HG03025 (cell line): ENCODE data around the gene EFNB2.

Source experiments
- ATAC-seq: cut with Tn5 transposase; IDR thresholded peaks from one replicate; pipeline ENCODE4 v1.9.1; 2021; ENCODE audit warnings: mild to moderate bottlenecking, moderate library complexity; ENCODE audit not compliant: unreplicated experiment, low FRiP score

EFNB2 gene

GRCh38 chr13:106551350-106551749, 15.9 kb upstream of the EFNB2 start:
- ATAC-seq, result no peak

GRCh38 chr13:106550570-106551135, 15.2 kb upstream of the EFNB2 start:
- no peak for ATAC-seq

GRCh38 chr13:106548064-106548696, 12.7 kb upstream of the EFNB2 start:
- ATAC-seq, result no peak

GRCh38 chr13:106541826-106542225, 6.4 kb upstream of the EFNB2 start:
- no peak for ATAC-seq

- ATAC-seq, result no peak
These were observed 5.2 kb upstream of the EFNB2 start for GRCh38 chr13:106540613-106541012.

GRCh38 chr13:106537521-106537920, 2.1 kb upstream of the EFNB2 start:
- ATAC-seq, result no peak

- ATAC-seq, result peak; percentile 48
These were observed 977 bp upstream of the EFNB2 start for GRCh38 chr13:106536244-106537034.

GRCh38 chr13:106534639-106535551, 567 bp downstream of the EFNB2 start:
- ATAC-seq, result peak; percentile 30

GRCh38 chr13:106533943-106534638, 1.4 kb downstream of the EFNB2 start:
- ATAC-seq, result no peak

GRCh38 chr13:106533101-106533942, 2.1 kb downstream of the EFNB2 start:
- no peak for ATAC-seq

- ATAC-seq, result no peak
These were observed 3.1 kb downstream of the EFNB2 start for GRCh38 chr13:106532111-106532929.

GRCh38 chr13:106530980-106531481, 4.4 kb downstream of the EFNB2 start:
- no peak for ATAC-seq

- ATAC-seq, result no peak
These were observed 5.2 kb downstream of the EFNB2 start for GRCh38 chr13:106530171-106530851.

GRCh38 chr13:106529415-106530170, 5.9 kb downstream of the EFNB2 start:
- no peak for ATAC-seq

GRCh38 chr13:106528718-106529414, 6.6 kb downstream of the EFNB2 start:
- ATAC-seq, result no peak

GRCh38 chr13:106527826-106528225, 7.6 kb downstream of the EFNB2 start:
- ATAC-seq, result no peak
